AG09309 (cell line): Measurements from ENCODE around the gene AP3D1.

Source experiments
- DNase-seq: peaks from one replicate; pipeline ENCODE4 v3.0.0-alpha.2; 2010; ENCODE audit warnings: low read depth
- H3K4me3 ChIP-seq: 2 replicates; pipeline ENCODE4 v1.5.1; 2011; ENCODE audit warnings: mild to moderate bottlenecking, low read depth, low read length, moderate library complexity; ENCODE audit not compliant: control insufficient read depth
- TF ChIP-seq, protein P1 (sequence below): IDR thresholded peaks from 2 replicates; pipeline ENCODE4 v1.5.1; 2011; ENCODE audit warnings: mild to moderate bottlenecking, low read depth, low read length, inconsistent platforms; ENCODE audit not compliant: insufficient read depth, control insufficient read depth; ENCODE audit errors: missing control alignments

Gene AP3D1

DNA sequence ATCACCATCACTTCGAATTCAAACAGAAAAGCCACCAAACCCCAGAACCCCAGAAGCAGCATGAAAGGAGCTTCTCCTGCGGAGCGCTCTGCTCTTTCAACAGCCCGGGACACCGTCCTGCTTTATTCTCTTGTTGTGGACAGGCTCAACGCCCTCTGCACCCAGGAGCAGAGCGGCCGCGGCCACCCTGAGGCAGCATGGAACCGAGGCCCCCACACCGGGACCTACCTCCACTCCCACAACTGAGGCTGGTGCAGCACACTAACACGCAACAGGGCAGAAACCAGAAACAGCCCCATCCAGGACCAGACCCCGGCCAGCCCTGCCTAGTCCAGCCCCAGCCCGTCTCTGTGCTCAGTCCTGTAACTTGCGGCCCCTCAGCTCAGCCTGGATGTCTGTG, 7.2 kb downstream of the AP3D1 start:
- H3K4me3 ChIP-seq, result no peak overlapping the region
- no peak for DNase-seq
- TF ChIP-seq, protein P1, sequence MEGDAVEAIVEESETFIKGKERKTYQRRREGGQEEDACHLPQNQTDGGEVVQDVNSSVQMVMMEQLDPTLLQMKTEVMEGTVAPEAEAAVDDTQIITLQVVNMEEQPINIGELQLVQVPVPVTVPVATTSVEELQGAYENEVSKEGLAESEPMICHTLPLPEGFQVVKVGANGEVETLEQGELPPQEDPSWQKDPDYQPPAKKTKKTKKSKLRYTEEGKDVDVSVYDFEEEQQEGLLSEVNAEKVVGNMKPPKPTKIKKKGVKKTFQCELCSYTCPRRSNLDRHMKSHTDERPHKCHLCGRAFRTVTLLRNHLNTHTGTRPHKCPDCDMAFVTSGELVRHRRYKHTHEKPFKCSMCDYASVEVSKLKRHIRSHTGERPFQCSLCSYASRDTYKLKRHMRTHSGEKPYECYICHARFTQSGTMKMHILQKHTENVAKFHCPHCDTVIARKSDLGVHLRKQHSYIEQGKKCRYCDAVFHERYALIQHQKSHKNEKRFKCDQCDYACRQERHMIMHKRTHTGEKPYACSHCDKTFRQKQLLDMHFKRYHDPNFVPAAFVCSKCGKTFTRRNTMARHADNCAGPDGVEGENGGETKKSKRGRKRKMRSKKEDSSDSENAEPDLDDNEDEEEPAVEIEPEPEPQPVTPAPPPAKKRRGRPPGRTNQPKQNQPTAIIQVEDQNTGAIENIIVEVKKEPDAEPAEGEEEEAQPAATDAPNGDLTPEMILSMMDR, result no peak

DNA sequence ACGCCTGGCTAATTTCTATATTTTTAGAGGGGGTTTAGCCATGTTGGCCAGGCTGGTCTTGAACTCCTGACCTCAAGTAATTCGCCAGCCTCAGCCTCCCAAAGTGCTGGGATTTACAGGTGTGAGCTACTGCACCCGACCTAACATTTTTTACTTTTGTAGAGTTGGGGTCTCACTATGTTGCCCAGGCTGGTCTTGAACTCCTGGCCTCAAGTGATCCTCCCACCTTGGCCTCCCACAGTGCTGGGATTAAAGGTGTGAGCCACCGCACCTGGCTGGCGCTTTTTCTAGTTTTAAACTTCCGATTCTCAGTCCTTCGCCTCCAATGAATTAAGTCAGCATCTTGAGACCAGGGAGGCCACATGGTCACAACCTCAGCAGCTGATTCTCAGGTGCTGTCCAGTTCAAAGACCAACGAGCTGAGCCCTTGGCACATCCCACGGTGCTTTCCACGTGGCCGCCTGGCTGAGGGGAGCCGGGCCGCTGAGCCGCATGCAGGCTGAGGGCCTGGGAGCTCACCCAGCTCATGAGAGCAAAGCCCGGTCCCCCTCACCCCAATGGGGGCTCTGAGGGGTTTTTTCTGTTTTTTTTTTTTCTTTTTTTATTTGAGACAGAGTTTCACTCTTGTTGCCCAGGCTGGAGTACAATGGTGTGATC, 9.1 kb downstream of the AP3D1 start:
- H3K4me3 ChIP-seq, result no peak overlapping the region
- DNase-seq, result no peak
- TF ChIP-seq, protein P1, result no peak

DNA sequence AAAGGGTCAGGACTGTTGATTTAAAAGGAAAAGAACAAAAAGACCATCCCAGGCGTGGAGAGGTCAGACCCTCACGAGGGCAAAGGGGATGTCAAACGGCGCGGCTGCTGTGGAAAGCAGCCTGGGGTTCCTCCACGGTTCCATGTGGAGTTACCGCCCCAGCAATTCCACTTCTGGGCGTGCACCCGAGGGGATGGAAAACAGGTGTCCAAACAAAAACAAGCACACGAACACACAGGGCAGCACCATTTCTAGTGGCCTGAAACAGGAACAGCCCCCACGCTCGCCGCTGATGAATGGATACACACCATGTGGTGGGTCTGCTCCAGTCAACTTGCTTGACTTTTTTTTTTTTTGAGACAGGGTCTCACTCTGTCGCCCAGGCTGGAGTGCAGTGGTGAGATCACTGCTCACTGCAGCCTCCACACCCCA, 11.2 kb downstream of the AP3D1 start:
- no peak overlapping the region for H3K4me3 ChIP-seq
- TF ChIP-seq, protein P1, result no peak
- DNase-seq, result no peak

DNA sequence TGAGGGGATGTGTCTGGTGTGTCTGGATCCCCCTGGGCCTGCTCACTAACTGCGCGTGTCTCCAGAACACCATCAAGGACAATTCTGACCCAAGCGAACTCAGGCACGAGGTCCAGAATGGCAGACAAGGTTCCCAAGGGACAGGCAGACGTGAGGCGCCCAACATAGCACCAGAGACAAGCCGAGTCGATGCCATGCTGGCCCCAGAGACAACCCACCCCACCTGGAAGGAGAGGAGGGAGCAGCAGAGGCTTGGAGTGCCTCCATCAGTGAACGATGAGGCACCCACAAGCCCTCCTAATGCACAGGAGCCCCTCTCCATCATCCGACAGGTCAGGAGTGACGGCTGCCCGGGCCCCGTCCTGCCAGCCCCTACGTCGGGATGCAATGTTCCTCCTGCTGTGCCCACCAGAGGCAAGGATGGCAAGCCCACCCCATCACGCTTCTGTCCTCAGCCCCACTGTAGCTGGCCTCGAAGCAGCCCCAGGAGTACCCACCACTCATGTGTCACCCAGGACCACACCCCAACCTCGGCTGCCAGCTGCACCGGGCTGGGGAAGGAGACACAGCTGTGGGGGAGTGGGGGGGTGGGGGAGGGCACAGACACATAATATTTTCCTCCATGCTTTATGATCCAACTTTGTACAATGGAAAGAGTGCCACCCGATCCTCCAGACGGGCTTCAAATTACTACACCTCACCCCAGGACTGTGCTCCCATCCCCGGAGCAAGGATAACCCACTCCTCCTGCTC, 11.8 kb downstream of the AP3D1 start:
- H3K4me3 ChIP-seq, result no peak overlapping the region
- TF ChIP-seq, protein P1, result no peak
- DNase-seq, result no peak

DNA sequence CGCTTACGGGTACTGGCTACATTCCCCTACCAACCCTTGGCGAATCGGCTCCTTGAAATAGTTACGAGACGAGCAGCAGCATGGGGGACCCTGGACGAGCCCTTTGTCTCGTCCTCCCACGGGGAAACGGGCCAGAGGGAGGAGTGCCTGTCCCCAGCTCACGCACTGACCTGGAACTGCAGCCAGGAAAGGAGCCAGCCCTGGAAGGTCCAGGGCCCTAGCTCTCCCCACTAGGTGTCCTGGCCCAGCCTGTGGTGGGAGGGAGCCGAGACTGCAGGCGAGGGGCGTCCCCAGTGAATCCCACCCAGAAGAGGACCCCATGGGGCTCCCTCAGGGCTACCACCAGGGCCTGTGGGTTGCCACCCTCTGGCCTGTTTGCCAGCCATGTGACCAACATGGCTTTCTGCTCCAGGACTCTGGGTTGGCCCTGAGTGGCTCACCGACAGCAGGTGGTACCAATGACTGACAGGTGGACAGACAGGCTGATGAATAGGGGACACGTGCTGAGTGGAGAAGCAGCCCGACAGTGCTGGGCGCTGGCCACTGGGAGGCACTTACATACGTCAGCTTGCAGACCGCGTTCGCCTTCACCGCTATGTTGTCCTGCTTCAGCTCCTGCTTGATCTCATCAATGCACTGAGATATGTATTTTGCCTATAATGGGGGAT, 13.2 kb downstream of the AP3D1 start:
- TF ChIP-seq, protein P1, result no peak
- no peak overlapping the region for H3K4me3 ChIP-seq
- DNase-seq, result no peak

DNA sequence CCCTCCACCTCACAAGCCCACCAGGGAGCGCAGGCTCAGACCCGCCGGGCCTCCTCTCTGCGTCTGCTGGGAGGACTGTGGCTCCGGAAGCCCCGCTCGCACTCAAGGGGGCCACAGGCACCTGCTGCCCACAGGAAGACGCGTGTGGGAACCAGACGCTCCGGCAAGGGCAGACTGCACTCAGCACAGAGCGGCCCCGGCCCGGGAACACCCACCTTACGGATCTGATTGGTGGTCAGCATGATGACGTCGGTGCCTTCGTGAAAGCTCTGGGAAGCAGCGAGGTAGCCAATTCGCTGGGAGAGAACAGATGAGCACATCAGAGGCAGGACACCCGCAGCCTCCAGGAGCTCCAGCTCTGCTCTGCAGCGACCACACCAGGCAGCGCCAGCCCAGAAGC, 14.6 kb downstream of the AP3D1 start:
- TF ChIP-seq, protein P1, result no peak
- no peak overlapping the region for H3K4me3 ChIP-seq
- DNase-seq, result no peak
